ENCODE measurements around the gene TCF3.

TCF3 gene

DNA sequence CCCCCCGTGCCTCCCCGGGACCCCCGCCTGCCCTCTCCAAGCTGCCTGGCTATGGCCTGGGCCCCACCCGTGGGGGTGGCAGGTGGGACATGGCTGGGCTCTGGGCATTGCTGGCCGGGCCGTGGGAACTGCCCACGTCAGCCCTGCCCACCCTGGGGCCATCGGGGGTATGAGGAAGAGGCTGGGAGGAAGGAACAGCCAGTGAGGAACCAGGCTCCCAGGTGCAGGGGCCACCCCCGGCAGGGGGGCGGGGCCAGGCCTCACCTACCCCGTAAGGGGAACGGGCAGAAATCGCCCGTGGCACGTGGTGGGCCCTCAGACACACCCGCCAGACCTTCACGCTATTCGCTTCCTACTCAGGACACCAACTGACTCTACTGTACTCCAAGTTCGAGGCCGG, 22.4 kb downstream of the TCF3 start:
- Histone ChIP-seq H3K9me3 (ENCODE audit: control insufficient read depth in 1 of 2, low read length in 2 of 2) (peaks cover 0 to 2% of the 10 kb centered on the region in 2 donors), H3K4me3 (ENCODE audit: low read depth in 1 of 2, low read length in 2 of 2) (no peak overlapping the region), H3K9ac (ENCODE audit: low read depth in 1 of 2, low read length in 2 of 2) (no peak overlapping the region), H3K4me1 (ENCODE audit: control insufficient read depth in 1 of 2, insufficient read depth in 2 of 2, low read length in 2 of 2) (peaks cover 6 to 20% of the 10 kb centered on the region in 2 donors), H3K36me3 (ENCODE audit: control insufficient read depth in 1 of 2, insufficient read depth in 2 of 2, low read length in 2 of 2) (peaks cover 8 to 24% of the 10 kb centered on the region in 2 donors), H3K27me3 (ENCODE audit: control insufficient read depth in 1 of 2, insufficient read depth in 2 of 2, low read length in 2 of 2) (no peaks in the 10 kb centered on the region), H3K27ac (ENCODE audit: low read depth, low read length) (no peak overlapping the region)

- Histone ChIP-seq H3K36me3 (ENCODE audit: control insufficient read depth in 1 of 2, insufficient read depth in 2 of 2, low read length in 2 of 2) (peaks cover 2 to 26% of the 10 kb centered on the region in 2 donors), H3K4me3 (ENCODE audit: low read depth in 1 of 2, low read length in 2 of 2) (no peak overlapping the region), H3K9ac (ENCODE audit: low read depth in 1 of 2, low read length in 2 of 2) (no peak overlapping the region), H3K27me3 (ENCODE audit: control insufficient read depth in 1 of 2, insufficient read depth in 2 of 2, low read length in 2 of 2) (no peaks in the 10 kb centered on the region), H3K27ac (ENCODE audit: low read depth, low read length) (no peak overlapping the region), H3K4me1 (ENCODE audit: control insufficient read depth in 1 of 2, insufficient read depth in 2 of 2, low read length in 2 of 2) (peaks cover 6 to 20% of the 10 kb centered on the region in 2 donors), H3K9me3 (ENCODE audit: control insufficient read depth in 1 of 2, low read length in 2 of 2) (no peaks in the 10 kb centered on the region)
These were observed 23.1 kb downstream of the TCF3 start for GRCh38 chr19:1629256-1629808.

- peaks cover 0 to 36% of the 10 kb centered on the region in 2 donors for H3K36me3 ChIP-seq (ENCODE audit: control insufficient read depth in 1 of 2, insufficient read depth in 2 of 2, low read length in 2 of 2)
- no peaks in the 10 kb centered on the region for H3K9me3 ChIP-seq (ENCODE audit: control insufficient read depth in 1 of 2, low read length in 2 of 2)
- H3K4me3 ChIP-seq (ENCODE audit: low read depth in 1 of 2, low read length in 2 of 2) = no peak overlapping the region
- H3K27ac ChIP-seq (ENCODE audit: low read depth, low read length) = no peak overlapping the region
- no peaks in the 10 kb centered on the region for H3K27me3 ChIP-seq (ENCODE audit: control insufficient read depth in 1 of 2, insufficient read depth in 2 of 2, low read length in 2 of 2)
- no peak overlapping the region for H3K9ac ChIP-seq (ENCODE audit: low read depth in 1 of 2, low read length in 2 of 2)
- peaks cover 0 to 4% of the 10 kb centered on the region in 2 donors for H3K4me1 ChIP-seq (ENCODE audit: control insufficient read depth in 1 of 2, insufficient read depth in 2 of 2, low read length in 2 of 2)
These were observed 25.2 kb downstream of the TCF3 start for GRCh38 chr19:1627194-1627593.

- H3K36me3 ChIP-seq (ENCODE audit: control insufficient read depth in 1 of 2, insufficient read depth in 2 of 2, low read length in 2 of 2) = peaks cover 0 to 31% of the 10 kb centered on the region in 2 donors
- no peak overlapping the region for H3K9ac ChIP-seq (ENCODE audit: low read depth in 1 of 2, low read length in 2 of 2)
- H3K4me1 ChIP-seq (ENCODE audit: control insufficient read depth in 1 of 2, insufficient read depth in 2 of 2, low read length in 2 of 2) = no peaks in the 10 kb centered on the region
- H3K9me3 ChIP-seq (ENCODE audit: control insufficient read depth in 1 of 2, low read length in 2 of 2) = no peaks in the 10 kb centered on the region
- H3K4me3 ChIP-seq (ENCODE audit: low read depth in 1 of 2, low read length in 2 of 2) = no peak overlapping the region
- H3K27me3 ChIP-seq (ENCODE audit: control insufficient read depth in 1 of 2, insufficient read depth in 2 of 2, low read length in 2 of 2) = no peaks in the 10 kb centered on the region
- no peak overlapping the region for H3K27ac ChIP-seq (ENCODE audit: low read depth, low read length)
These were observed 25.9 kb downstream of the TCF3 start for GRCh38 chr19:1626417-1627010.

- H3K27me3 ChIP-seq (ENCODE audit: control insufficient read depth in 1 of 2, insufficient read depth in 2 of 2, low read length in 2 of 2) = no peaks in the 10 kb centered on the region
- no peaks in the 10 kb centered on the region for H3K9me3 ChIP-seq (ENCODE audit: control insufficient read depth in 1 of 2, low read length in 2 of 2)
- H3K4me3 ChIP-seq (ENCODE audit: low read depth in 1 of 2, low read length in 2 of 2) = no peak overlapping the region
- H3K36me3 ChIP-seq (ENCODE audit: control insufficient read depth in 1 of 2, insufficient read depth in 2 of 2, low read length in 2 of 2) = peaks cover 0 to 33% of the 10 kb centered on the region in 2 donors
- no peaks in the 10 kb centered on the region for H3K4me1 ChIP-seq (ENCODE audit: control insufficient read depth in 1 of 2, insufficient read depth in 2 of 2, low read length in 2 of 2)
- H3K9ac ChIP-seq (ENCODE audit: low read depth in 1 of 2, low read length in 2 of 2) = no peak overlapping the region
- no peak overlapping the region for H3K27ac ChIP-seq (ENCODE audit: low read depth, low read length)
These were observed 28.0 kb downstream of the TCF3 start for GRCh38 chr19:1624458-1624857.

DNA sequence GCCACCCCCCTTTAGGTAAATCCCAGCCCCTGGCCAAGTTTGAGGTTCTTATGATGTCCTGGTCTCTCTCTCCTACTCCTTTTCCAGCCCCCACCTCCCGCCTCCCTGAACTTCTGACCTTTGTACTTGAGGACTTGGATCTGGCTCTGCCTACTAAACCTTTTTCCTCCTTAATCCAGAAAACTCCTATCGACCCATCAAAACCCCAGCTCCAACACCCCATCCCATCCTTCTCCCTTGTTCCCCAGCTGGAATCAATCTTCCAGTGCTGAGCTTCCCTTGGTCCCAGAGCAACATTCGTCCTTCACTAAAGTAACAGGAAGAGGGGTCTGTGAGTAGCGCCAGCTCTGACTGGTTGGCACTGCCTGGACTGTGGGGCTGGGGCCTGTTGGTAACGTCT, 29.9 kb downstream of the TCF3 start:
- Histone ChIP-seq H3K27ac (ENCODE audit: low read depth, low read length) (no peak overlapping the region), H3K4me1 (ENCODE audit: control insufficient read depth in 1 of 2, insufficient read depth in 2 of 2, low read length in 2 of 2) (no peaks in the 10 kb centered on the region), H3K4me3 (ENCODE audit: low read depth in 1 of 2, low read length in 2 of 2) (no peak overlapping the region), H3K9me3 (ENCODE audit: control insufficient read depth in 1 of 2, low read length in 2 of 2) (no peaks in the 10 kb centered on the region), H3K9ac (ENCODE audit: low read depth in 1 of 2, low read length in 2 of 2) (no peak overlapping the region), H3K36me3 (ENCODE audit: control insufficient read depth in 1 of 2, insufficient read depth in 2 of 2, low read length in 2 of 2) (peaks cover 3 to 50% of the 10 kb centered on the region in 2 donors), H3K27me3 (ENCODE audit: control insufficient read depth in 1 of 2, insufficient read depth in 2 of 2, low read length in 2 of 2) (no peaks in the 10 kb centered on the region)

DNA sequence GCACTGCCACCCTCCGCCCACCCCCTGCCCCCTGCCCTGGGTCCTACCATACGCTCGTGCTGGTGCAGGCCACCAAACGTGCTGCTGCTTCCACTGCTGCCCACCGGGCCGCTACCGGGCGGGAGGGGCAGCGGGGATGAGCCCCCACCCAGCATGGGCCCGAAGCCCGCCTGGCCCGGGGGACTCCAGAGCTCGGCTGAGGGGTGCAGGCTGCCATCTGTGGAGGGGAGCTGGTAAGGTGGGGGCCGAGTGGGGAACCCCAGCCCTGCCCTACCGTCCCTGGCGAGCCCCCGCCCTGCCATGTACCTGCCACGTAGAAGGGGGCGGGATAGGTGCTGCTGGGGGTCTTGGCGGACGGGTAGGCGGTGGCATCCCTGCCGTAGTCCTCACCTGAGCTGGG, 30.4 kb downstream of the TCF3 start:
- no peak overlapping the region for H3K4me3 ChIP-seq (ENCODE audit: low read depth in 1 of 2, low read length in 2 of 2)
- no peak overlapping the region for H3K9ac ChIP-seq (ENCODE audit: low read depth in 1 of 2, low read length in 2 of 2)
- no peak overlapping the region for H3K27ac ChIP-seq (ENCODE audit: low read depth, low read length)
- peaks cover 0 to 5% of the 10 kb centered on the region in 2 donors for H3K4me1 ChIP-seq (ENCODE audit: control insufficient read depth in 1 of 2, insufficient read depth in 2 of 2, low read length in 2 of 2)
- no peaks in the 10 kb centered on the region for H3K27me3 ChIP-seq (ENCODE audit: control insufficient read depth in 1 of 2, insufficient read depth in 2 of 2, low read length in 2 of 2)
- H3K36me3 ChIP-seq (ENCODE audit: control insufficient read depth in 1 of 2, insufficient read depth in 2 of 2, low read length in 2 of 2) = peaks cover 3 to 52% of the 10 kb centered on the region in 2 donors
- H3K9me3 ChIP-seq (ENCODE audit: control insufficient read depth in 1 of 2, low read length in 2 of 2) = no peaks in the 10 kb centered on the region

- peaks cover 3 to 56% of the 10 kb centered on the region in 2 donors for H3K36me3 ChIP-seq (ENCODE audit: control insufficient read depth in 1 of 2, insufficient read depth in 2 of 2, low read length in 2 of 2)
These were observed 30.8 kb downstream of the TCF3 start for GRCh38 chr19:1621574-1621973.

DNA sequence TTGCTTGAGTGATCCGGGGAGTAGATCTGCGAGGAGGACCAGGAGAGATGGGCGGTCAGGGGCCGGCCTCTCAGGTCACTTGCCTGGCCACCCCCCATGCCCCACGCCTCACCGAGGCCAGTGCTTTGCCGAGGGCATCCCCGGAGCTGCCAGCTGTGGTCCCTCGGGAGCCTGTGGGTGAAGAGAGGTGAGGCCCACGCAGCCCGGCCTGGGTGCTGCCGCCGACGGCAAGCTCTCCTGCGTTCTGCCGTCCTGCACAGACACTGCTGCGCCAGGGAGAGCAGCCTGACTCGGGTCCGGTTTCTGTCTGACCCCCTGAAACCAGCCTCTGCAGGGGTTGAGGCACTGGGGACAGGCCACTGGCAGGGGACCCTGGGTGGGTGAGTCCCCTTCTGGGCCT, 31.4 kb downstream of the TCF3 start:
- H3K27me3 ChIP-seq (ENCODE audit: control insufficient read depth in 1 of 2, insufficient read depth in 2 of 2, low read length in 2 of 2) = no peaks in the 10 kb centered on the region
- no peak overlapping the region for H3K9ac ChIP-seq (ENCODE audit: low read depth in 1 of 2, low read length in 2 of 2)
- peaks cover 3 to 59% of the 10 kb centered on the region in 2 donors for H3K36me3 ChIP-seq (ENCODE audit: control insufficient read depth in 1 of 2, insufficient read depth in 2 of 2, low read length in 2 of 2)
- H3K4me3 ChIP-seq (ENCODE audit: low read depth in 1 of 2, low read length in 2 of 2) = no peak overlapping the region
- H3K4me1 ChIP-seq (ENCODE audit: control insufficient read depth in 1 of 2, insufficient read depth in 2 of 2, low read length in 2 of 2) = peaks cover 0 to 5% of the 10 kb centered on the region in 2 donors
- no peak overlapping the region for H3K27ac ChIP-seq (ENCODE audit: low read depth, low read length)
- H3K9me3 ChIP-seq (ENCODE audit: control insufficient read depth in 1 of 2, low read length in 2 of 2) = no peaks in the 10 kb centered on the region

More at GRCh38 chr19:1621574-1621973, 30.8 kb downstream of the TCF3 start:
- Histone ChIP-seq H3K27ac (ENCODE audit: low read depth, low read length) (no peak overlapping the region), H3K9ac (ENCODE audit: low read depth in 1 of 2, low read length in 2 of 2) (no peak overlapping the region), H3K4me3 (ENCODE audit: low read depth in 1 of 2, low read length in 2 of 2) (no peak overlapping the region), H3K9me3 (ENCODE audit: control insufficient read depth in 1 of 2, low read length in 2 of 2) (no peaks in the 10 kb centered on the region), H3K27me3 (ENCODE audit: control insufficient read depth in 1 of 2, insufficient read depth in 2 of 2, low read length in 2 of 2) (no peaks in the 10 kb centered on the region), H3K4me1 (ENCODE audit: control insufficient read depth in 1 of 2, insufficient read depth in 2 of 2, low read length in 2 of 2) (peaks cover 0 to 5% of the 10 kb centered on the region in 2 donors)

- H3K4me1 ChIP-seq (ENCODE audit: control insufficient read depth in 1 of 2, insufficient read depth in 2 of 2, low read length in 2 of 2) = peaks cover 0 to 5% of the 10 kb centered on the region in 2 donors
- H3K27me3 ChIP-seq (ENCODE audit: control insufficient read depth in 1 of 2, insufficient read depth in 2 of 2, low read length in 2 of 2) = no peaks in the 10 kb centered on the region
- H3K9me3 ChIP-seq (ENCODE audit: control insufficient read depth in 1 of 2, low read length in 2 of 2) = no peaks in the 10 kb centered on the region
- no peak overlapping the region for H3K9ac ChIP-seq (ENCODE audit: low read depth in 1 of 2, low read length in 2 of 2)
- H3K36me3 ChIP-seq (ENCODE audit: control insufficient read depth in 1 of 2, insufficient read depth in 2 of 2, low read length in 2 of 2) = peaks cover 8 to 59% of the 10 kb centered on the region in 2 donors
- no peak overlapping the region for H3K27ac ChIP-seq (ENCODE audit: low read depth, low read length)
- H3K4me3 ChIP-seq (ENCODE audit: low read depth in 1 of 2, low read length in 2 of 2) = no peak overlapping the region
These were observed 31.9 kb downstream of the TCF3 start for GRCh38 chr19:1620502-1620901.

All from duodenal mucosa (tissue), 2 donors.